Measurements from ENCODE around the gene YIF1B.
A peak's percentile ranks its signal among the peaks of the same experiment; 100 is the strongest.

The YIF1B gene

DNA sequence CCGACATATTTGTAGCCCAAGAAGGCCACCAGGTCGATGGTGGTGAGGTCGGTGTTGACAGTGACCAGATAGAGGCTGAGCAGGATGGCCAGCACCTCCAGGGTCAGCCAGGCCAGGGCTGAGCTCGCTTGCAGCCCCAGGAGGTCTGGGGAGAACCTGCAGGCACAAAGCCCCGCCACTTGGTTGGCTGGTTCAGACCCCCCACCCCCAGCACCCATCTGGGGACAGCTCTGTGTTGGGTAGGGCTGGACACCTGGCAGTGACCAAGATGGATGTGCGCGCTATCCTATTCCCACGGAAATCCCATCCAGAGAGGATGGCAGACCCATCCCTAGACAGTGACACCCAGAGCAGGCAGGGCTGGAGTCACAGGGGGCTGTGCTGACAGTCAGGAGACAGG lies 8.2 kb downstream of the YIF1B start:
- H2BK12ac ChIP-seq (ENCODE audit: low read length): no peak overlapping the region
- H2BK5ac ChIP-seq (ENCODE audit: low read length): no peak overlapping the region
- H3K4ac ChIP-seq (ENCODE audit: low read length): no peak overlapping the region
- H3K27ac ChIP-seq (replicated peaks; ENCODE audit: low read length): no peak overlapping the region
- peaks cover 0 to 15% of the 10 kb centered on the region in 2 donors for H3K4me1 ChIP-seq (ENCODE audit: control insufficient read depth in 2 of 2, insufficient read depth in 1 of 2, low read depth in 1 of 2, low read length in 2 of 2)
- no peak overlapping the region for H4K91ac ChIP-seq (ENCODE audit: low read depth, low read length, poor library complexity)
- H3K79me1 ChIP-seq (ENCODE audit: low read depth, low read length): peaks cover 2% of the 10 kb centered on the region
- WGBS, 2 donors (ENCODE audit: extremely low coverage in 2 of 2, insufficient read length in 2 of 2, insufficient replicate concordance in 1 of 2): no CpG with 5 or more reads among the region's 8 CpGs
- H2BK120ac ChIP-seq (ENCODE audit: low read depth, low read length): no peak overlapping the region
- no peaks in the 10 kb centered on the region for H3K9me3 ChIP-seq (replicated peaks in 1 of 2; ENCODE audit: control insufficient read depth in 2 of 2, insufficient read depth in 1 of 2, low read depth in 1 of 2, low read length in 2 of 2)
- DNase-seq (ENCODE audit: low spot score): no peak
- peaks cover 15 to 23% of the 10 kb centered on the region in 2 donors for H3K36me3 ChIP-seq (replicated peaks in 1 of 2; ENCODE audit: control insufficient read depth in 2 of 2, insufficient read depth in 2 of 2, low read length in 2 of 2)
- no peak overlapping the region for H3K14ac ChIP-seq (ENCODE audit: low read length)
- peaks cover 0 to 11% (median 0%) of the 10 kb centered on the region in 3 experiments for H3K27me3 ChIP-seq (ENCODE audit: control insufficient read depth in 3 of 3, insufficient read depth in 3 of 3, low read depth in 1 of 3, low read length in 3 of 3)
- peak overlapping the region; percentile 43 for H3K23ac ChIP-seq (ENCODE audit: low read depth, low read length, poor library complexity)
- H2AFZ ChIP-seq (ENCODE audit: low read length): no peak overlapping the region
- no peak overlapping the region for H3K9ac ChIP-seq (ENCODE audit: low read depth, low read length, poor library complexity)
- no peak overlapping the region for H2BK15ac ChIP-seq (ENCODE audit: low read length)
- no peak overlapping the region for H4K8ac ChIP-seq (ENCODE audit: low read depth, low read length)
- no peak overlapping the region for H3K4me2 ChIP-seq (ENCODE audit: insufficient read depth, low read length, poor library complexity, severe bottlenecking)
- no peak overlapping the region for H2AK5ac ChIP-seq (ENCODE audit: low read depth, low read length)
- H3K4me3 ChIP-seq (ENCODE audit: low read length in 2 of 2): no peak overlapping the region
- H3K18ac ChIP-seq (ENCODE audit: low read length): peak overlapping the region; percentile 8

DNA sequence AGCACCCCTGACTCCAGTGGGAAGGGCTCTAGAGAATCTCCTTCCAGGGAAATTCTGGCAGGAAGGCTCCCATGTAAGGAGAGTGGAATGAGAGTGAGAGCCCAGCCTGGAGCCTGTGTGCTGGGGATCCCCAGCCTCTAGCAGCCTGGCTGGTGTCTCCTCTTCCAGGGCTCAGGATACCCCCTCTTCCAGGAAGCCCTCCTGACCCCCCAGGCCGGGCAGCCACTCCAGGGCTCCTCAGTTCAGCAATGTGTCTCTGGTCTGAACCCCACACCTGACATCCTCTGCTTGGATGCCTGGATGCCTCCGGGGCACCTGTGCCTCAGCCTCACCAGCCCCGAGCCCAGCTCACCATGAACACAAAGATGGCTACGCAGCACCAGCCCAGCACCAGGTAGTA lies 8.7 kb downstream of the YIF1B start:
- Histone ChIP-seq H3K14ac (ENCODE audit: low read length) (no peak overlapping the region), H4K8ac (ENCODE audit: low read depth, low read length) (no peak overlapping the region), H3K9ac (ENCODE audit: low read depth, low read length, poor library complexity) (no peak overlapping the region), H3K4ac (ENCODE audit: low read length) (no peak overlapping the region), H3K4me3 (ENCODE audit: low read length in 2 of 2) (no peak overlapping the region), H4K91ac (ENCODE audit: low read depth, low read length, poor library complexity) (no peak overlapping the region), H2BK5ac (ENCODE audit: low read length) (no peak overlapping the region), H3K79me1 (ENCODE audit: low read depth, low read length) (peaks cover 2% of the 10 kb centered on the region), H3K27me3 (ENCODE audit: control insufficient read depth in 3 of 3, insufficient read depth in 3 of 3, low read depth in 1 of 3, low read length in 3 of 3) (peaks cover 0 to 11% (median 0%) of the 10 kb centered on the region in 3 experiments), H3K4me2 (ENCODE audit: insufficient read depth, low read length, poor library complexity, severe bottlenecking) (no peak overlapping the region), H2AFZ (ENCODE audit: low read length) (no peak overlapping the region), H3K4me1 (ENCODE audit: control insufficient read depth in 2 of 2, insufficient read depth in 1 of 2, low read depth in 1 of 2, low read length in 2 of 2) (peaks cover 0 to 15% of the 10 kb centered on the region in 2 donors), H2BK12ac (ENCODE audit: low read length) (no peak overlapping the region), H3K27ac (replicated peaks; ENCODE audit: low read length) (no peak overlapping the region), H3K18ac (ENCODE audit: low read length) (no peak overlapping the region), H2AK5ac (ENCODE audit: low read depth, low read length) (no peak overlapping the region), H3K23ac (ENCODE audit: low read depth, low read length, poor library complexity) (peak overlapping the region; percentile 43), H3K36me3 (replicated peaks in 1 of 2; ENCODE audit: control insufficient read depth in 2 of 2, insufficient read depth in 2 of 2, low read length in 2 of 2) (peaks cover 15 to 23% of the 10 kb centered on the region in 2 donors), H3K9me3 (replicated peaks in 1 of 2; ENCODE audit: control insufficient read depth in 2 of 2, insufficient read depth in 1 of 2, low read depth in 1 of 2, low read length in 2 of 2) (no peaks in the 10 kb centered on the region), H2BK120ac (ENCODE audit: low read depth, low read length) (no peak overlapping the region), H2BK15ac (ENCODE audit: low read length) (no peak overlapping the region)
- no CpG with 5 or more reads among the region's 4 CpGs for WGBS, 2 donors (ENCODE audit: extremely low coverage in 2 of 2, insufficient read length in 2 of 2, insufficient replicate concordance in 1 of 2)
- no peak for DNase-seq (ENCODE audit: low spot score)

DNA sequence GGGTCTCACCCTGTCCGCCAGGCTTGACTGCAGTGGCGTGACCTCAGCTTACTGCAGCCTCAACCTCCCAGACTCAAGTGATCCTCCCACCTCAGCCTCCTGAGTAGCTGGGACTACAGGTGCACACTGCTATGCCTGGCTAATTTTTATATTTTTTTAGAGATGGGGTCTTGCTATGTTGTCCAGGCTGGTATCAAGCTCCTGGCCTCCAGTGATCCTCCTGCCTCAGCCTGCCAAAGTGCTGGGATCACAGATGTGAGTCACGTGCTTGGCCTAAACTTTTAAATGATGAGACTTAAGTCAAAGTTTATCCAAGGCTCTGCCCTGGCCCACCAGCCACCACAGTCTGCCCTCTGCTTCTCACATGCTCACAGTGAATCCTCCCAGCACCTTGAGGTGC lies 9.5 kb downstream of the YIF1B start:
- Histone ChIP-seq H2AK5ac (ENCODE audit: low read depth, low read length) (no peak overlapping the region), H3K27me3 (ENCODE audit: control insufficient read depth in 3 of 3, insufficient read depth in 3 of 3, low read depth in 1 of 3, low read length in 3 of 3) (peaks cover 0 to 11% (median 0%) of the 10 kb centered on the region in 3 experiments), H2AFZ (ENCODE audit: low read length) (no peak overlapping the region), H3K36me3 (replicated peaks in 1 of 2; ENCODE audit: control insufficient read depth in 2 of 2, insufficient read depth in 2 of 2, low read length in 2 of 2) (peaks cover 15 to 23% of the 10 kb centered on the region in 2 donors), H4K8ac (ENCODE audit: low read depth, low read length) (no peak overlapping the region), H4K91ac (ENCODE audit: low read depth, low read length, poor library complexity) (no peak overlapping the region), H3K23ac (ENCODE audit: low read depth, low read length, poor library complexity) (no peak overlapping the region), H2BK12ac (ENCODE audit: low read length) (no peak overlapping the region), H3K9ac (ENCODE audit: low read depth, low read length, poor library complexity) (no peak overlapping the region), H3K18ac (ENCODE audit: low read length) (no peak overlapping the region), H3K4me2 (ENCODE audit: insufficient read depth, low read length, poor library complexity, severe bottlenecking) (no peak overlapping the region), H3K4ac (ENCODE audit: low read length) (no peak overlapping the region), H3K4me3 (ENCODE audit: low read length in 2 of 2) (no peak overlapping the region), H3K79me1 (ENCODE audit: low read depth, low read length) (peaks cover 2% of the 10 kb centered on the region), H3K9me3 (replicated peaks in 1 of 2; ENCODE audit: control insufficient read depth in 2 of 2, insufficient read depth in 1 of 2, low read depth in 1 of 2, low read length in 2 of 2) (no peaks in the 10 kb centered on the region), H3K27ac (replicated peaks; ENCODE audit: low read length) (no peak overlapping the region), H2BK120ac (ENCODE audit: low read depth, low read length) (no peak overlapping the region), H3K4me1 (ENCODE audit: control insufficient read depth in 2 of 2, insufficient read depth in 1 of 2, low read depth in 1 of 2, low read length in 2 of 2) (peaks cover 0 to 15% of the 10 kb centered on the region in 2 donors), H2BK5ac (ENCODE audit: low read length) (no peak overlapping the region), H3K14ac (ENCODE audit: low read length) (no peak overlapping the region), H2BK15ac (ENCODE audit: low read length) (no peak overlapping the region)
- DNase-seq (ENCODE audit: low spot score): no peak
- no CpG with 5 or more reads among the region's 3 CpGs for WGBS, 2 donors (ENCODE audit: extremely low coverage in 2 of 2, insufficient read length in 2 of 2, insufficient replicate concordance in 1 of 2)

DNA sequence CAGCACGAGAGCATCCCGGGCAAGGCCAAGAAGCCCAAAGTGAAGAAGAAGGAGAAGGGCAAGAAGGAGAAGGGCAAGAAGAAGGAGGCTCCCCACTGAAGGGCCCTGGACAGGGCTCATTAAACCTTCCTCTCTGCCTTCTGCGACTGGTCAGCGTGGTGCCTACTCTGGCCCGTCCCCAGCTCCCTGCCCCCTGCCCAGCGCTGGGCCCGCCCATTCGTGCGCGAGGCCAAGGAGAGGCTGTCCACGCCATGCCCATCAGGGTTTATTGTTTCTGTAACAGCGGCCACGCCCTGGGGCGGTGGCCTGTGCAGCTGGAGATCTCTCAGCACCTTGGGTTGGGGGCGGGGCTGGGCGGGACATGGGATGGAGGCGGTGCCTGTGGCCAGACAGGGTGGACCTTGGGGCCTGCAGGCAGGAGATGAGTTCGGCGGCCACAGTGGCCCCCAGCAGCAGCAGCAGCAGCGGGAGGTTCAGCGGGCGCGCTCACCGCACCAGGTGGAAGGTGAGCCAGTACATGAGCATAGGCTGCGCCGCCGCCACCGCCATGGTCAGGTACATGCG lies 10.8 kb downstream of the YIF1B start:
- Histone ChIP-seq H2BK120ac (ENCODE audit: low read depth, low read length) (no peak overlapping the region), H3K14ac (ENCODE audit: low read length) (peak overlapping the region; percentile 71), H2AFZ (ENCODE audit: low read length) (no peak overlapping the region), H3K4me3 (ENCODE audit: low read length in 2 of 2) (no peak overlapping the region), H3K27ac (replicated peaks; ENCODE audit: low read length) (no peak overlapping the region), H2AK5ac (ENCODE audit: low read depth, low read length) (peak overlapping the region; percentile 98), H3K18ac (ENCODE audit: low read length) (peak overlapping the region; percentile 96), H4K91ac (ENCODE audit: low read depth, low read length, poor library complexity) (no peak overlapping the region), H3K9me3 (replicated peaks in 1 of 2; ENCODE audit: control insufficient read depth in 2 of 2, insufficient read depth in 1 of 2, low read depth in 1 of 2, low read length in 2 of 2) (no peaks in the 10 kb centered on the region), H3K4me1 (ENCODE audit: control insufficient read depth in 2 of 2, insufficient read depth in 1 of 2, low read depth in 1 of 2, low read length in 2 of 2) (peaks cover 5 to 15% of the 10 kb centered on the region in 2 donors), H3K79me1 (ENCODE audit: low read depth, low read length) (peaks cover 2% of the 10 kb centered on the region), H3K27me3 (ENCODE audit: control insufficient read depth in 3 of 3, insufficient read depth in 3 of 3, low read depth in 1 of 3, low read length in 3 of 3) (peaks cover 0 to 11% (median 0%) of the 10 kb centered on the region in 3 experiments), H3K23ac (ENCODE audit: low read depth, low read length, poor library complexity) (peak overlapping the region; percentile 99), H3K4ac (ENCODE audit: low read length) (no peak overlapping the region), H2BK12ac (ENCODE audit: low read length) (peak overlapping the region; percentile 73), H2BK15ac (ENCODE audit: low read length) (peak overlapping the region; percentile 100), H3K9ac (ENCODE audit: low read depth, low read length, poor library complexity) (peak overlapping the region; percentile 77), H3K4me2 (ENCODE audit: insufficient read depth, low read length, poor library complexity, severe bottlenecking) (peak overlapping the region; percentile 52), H3K36me3 (replicated peaks in 1 of 2; ENCODE audit: control insufficient read depth in 2 of 2, insufficient read depth in 2 of 2, low read length in 2 of 2) (peaks cover 15 to 23% of the 10 kb centered on the region in 2 donors), H2BK5ac (ENCODE audit: low read length) (no peak overlapping the region), H4K8ac (ENCODE audit: low read depth, low read length) (no peak overlapping the region)
- DNase-seq (ENCODE audit: low spot score): peak; percentile 82
- WGBS, 2 donors (ENCODE audit: extremely low coverage in 2 of 2, insufficient read length in 2 of 2, insufficient replicate concordance in 1 of 2): no CpG with 5 or more reads among the region's 29 CpGs
